ENCODE data around the gene LLGL1.

DNA sequence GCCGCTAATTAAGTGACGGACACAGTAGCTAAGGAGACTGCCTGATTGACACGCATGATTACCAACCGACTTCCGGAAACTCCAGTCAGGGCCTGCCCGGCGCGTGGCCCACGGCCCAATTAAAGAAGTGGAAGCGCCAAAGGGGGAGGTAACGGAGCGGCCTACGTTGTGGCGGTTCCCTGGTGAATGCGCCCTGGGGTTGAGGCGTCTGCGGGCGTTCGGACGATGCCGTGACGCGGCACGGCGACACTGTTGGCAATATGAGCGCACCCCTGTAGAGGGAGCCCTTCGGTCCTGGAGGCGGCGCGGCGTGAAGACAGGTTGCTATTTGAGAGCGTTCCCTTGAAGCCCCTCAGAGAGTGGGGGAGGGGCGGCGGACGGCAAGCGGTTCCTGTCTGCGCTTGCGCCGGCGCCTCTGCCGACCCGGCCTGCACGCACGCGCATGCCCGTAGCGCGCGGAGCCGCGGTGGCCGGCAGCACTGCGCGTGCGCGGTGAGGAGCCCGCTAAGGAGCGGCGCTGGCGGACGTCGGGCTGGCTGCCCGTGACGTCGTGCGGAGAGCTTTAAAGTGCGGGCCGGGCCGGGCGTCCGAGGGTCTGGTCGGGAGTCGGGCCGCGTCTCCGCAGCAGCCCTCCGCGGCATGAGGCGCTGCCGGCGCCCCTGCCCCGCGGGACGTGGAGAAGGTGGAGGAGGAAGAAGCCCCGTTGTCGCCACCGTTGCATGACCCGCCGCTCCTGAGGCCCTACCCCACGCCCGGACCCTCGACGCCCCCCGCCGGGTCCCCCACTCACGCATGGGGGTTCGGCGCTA lies 41.9 kb upstream of the LLGL1 start, which contains the start of gene ALKBH5:
- no peak for TF ChIP-seq CEBPB (IDR thresholded peaks at IDR 0.05; ENCODE audit: borderline replicate concordance in 1 of 2, low read depth in 2 of 2, low read length in 2 of 2)
- TF ChIP-seq, protein P1, sequence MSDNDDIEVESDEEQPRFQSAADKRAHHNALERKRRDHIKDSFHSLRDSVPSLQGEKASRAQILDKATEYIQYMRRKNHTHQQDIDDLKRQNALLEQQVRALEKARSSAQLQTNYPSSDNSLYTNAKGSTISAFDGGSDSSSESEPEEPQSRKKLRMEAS (IDR thresholded peaks at IDR 0.05; ENCODE audit: low read depth, low read length) = peak; percentile 64
- no peak for TF ChIP-seq EZH2 (IDR thresholded peaks at IDR 0.05; ENCODE audit: borderline replicate concordance, control insufficient read depth, low read depth, low read length)
- TF ChIP-seq EP300 (IDR thresholded peaks at IDR 0.05; ENCODE audit: borderline replicate concordance in 1 of 2, control insufficient read depth in 1 of 2, low read depth in 2 of 2, low read length in 2 of 2) = no peak
- 0 out of 2 replicates have a peak, but pooled peaks have one; percentile 39 for TF ChIP-seq ESRRA (IDR thresholded peaks at IDR 0.05; ENCODE audit: low read length)
- TF ChIP-seq MYC (IDR thresholded peaks at IDR 0.05; ENCODE audit: insufficient read depth, insufficient read length, insufficient replicate concordance, low read length, severe bottlenecking) = no peak
- TF ChIP-seq HCFC1 (IDR thresholded peaks at IDR 0.05; ENCODE audit: low read length) = 0 out of 2 replicates have a peak, but pooled peaks have one; percentile 12
- TF ChIP-seq, protein P2, sequence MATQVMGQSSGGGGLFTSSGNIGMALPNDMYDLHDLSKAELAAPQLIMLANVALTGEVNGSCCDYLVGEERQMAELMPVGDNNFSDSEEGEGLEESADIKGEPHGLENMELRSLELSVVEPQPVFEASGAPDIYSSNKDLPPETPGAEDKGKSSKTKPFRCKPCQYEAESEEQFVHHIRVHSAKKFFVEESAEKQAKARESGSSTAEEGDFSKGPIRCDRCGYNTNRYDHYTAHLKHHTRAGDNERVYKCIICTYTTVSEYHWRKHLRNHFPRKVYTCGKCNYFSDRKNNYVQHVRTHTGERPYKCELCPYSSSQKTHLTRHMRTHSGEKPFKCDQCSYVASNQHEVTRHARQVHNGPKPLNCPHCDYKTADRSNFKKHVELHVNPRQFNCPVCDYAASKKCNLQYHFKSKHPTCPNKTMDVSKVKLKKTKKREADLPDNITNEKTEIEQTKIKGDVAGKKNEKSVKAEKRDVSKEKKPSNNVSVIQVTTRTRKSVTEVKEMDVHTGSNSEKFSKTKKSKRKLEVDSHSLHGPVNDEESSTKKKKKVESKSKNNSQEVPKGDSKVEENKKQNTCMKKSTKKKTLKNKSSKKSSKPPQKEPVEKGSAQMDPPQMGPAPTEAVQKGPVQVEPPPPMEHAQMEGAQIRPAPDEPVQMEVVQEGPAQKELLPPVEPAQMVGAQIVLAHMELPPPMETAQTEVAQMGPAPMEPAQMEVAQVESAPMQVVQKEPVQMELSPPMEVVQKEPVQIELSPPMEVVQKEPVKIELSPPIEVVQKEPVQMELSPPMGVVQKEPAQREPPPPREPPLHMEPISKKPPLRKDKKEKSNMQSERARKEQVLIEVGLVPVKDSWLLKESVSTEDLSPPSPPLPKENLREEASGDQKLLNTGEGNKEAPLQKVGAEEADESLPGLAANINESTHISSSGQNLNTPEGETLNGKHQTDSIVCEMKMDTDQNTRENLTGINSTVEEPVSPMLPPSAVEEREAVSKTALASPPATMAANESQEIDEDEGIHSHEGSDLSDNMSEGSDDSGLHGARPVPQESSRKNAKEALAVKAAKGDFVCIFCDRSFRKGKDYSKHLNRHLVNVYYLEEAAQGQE (IDR thresholded peaks at IDR 0.05; ENCODE audit: low read depth, low read length) = no peak
- TF ChIP-seq BMI1 (IDR thresholded peaks at IDR 0.05; ENCODE audit: borderline replicate concordance) = peak; percentile 97
- TF ChIP-seq, protein P3, sequence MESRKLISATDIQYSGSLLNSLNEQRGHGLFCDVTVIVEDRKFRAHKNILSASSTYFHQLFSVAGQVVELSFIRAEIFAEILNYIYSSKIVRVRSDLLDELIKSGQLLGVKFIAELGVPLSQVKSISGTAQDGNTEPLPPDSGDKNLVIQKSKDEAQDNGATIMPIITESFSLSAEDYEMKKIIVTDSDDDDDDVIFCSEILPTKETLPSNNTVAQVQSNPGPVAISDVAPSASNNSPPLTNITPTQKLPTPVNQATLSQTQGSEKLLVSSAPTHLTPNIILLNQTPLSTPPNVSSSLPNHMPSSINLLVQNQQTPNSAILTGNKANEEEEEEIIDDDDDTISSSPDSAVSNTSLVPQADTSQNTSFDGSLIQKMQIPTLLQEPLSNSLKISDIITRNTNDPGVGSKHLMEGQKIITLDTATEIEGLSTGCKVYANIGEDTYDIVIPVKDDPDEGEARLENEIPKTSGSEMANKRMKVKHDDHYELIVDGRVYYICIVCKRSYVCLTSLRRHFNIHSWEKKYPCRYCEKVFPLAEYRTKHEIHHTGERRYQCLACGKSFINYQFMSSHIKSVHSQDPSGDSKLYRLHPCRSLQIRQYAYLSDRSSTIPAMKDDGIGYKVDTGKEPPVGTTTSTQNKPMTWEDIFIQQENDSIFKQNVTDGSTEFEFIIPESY (IDR thresholded peaks at IDR 0.05) = no peak

Data from GM12878 (cell line).